GM10248 (cell line): ENCODE results near the gene CHSY1.

Experiments
- CTCF ChIA-PET: fragments of 300-600 bp; sonication (Branson Sonifier 250); formaldehyde crosslinking; extraction: SDS; loops from one replicate; lab custom pipeline; 2021; ENCODE audit warnings: antibody characterized with exemption; lab: Yijun Ruan, JAX
- POLR2A ChIA-PET: fragments of 350-650 bp; sonication (Branson Sonifier 250); formaldehyde crosslinking; extraction: SDS; loops from one replicate; lab custom pipeline; 2020; ENCODE audit warnings: antibody characterized with exemption; lab: Yijun Ruan, JAX
- DNase-seq: peaks from one replicate; pipeline ENCODE4 v3.0.0; 2012; ENCODE audit errors: extremely low spot score
- CTCF ChIP-seq: IDR thresholded peaks from 2 replicates; pipeline ENCODE4 v1.5.1; 2012; ENCODE audit warnings: mild to moderate bottlenecking, low read depth; ENCODE audit errors: extremely low read depth, missing control alignments, control extremely low read depth

Gene CHSY1

GRCh38 chr15:101183226-101183930 is 68.5 kb downstream of the CHSY1 start:
- ChIA-PET CTCF (interaction anchor here (1.3 to 1.9 kb wide), 3 partner anchors 12 to 105 kb away, joined by 4 to 7 read pairs (median 4); no protein-coding TSS in a partner anchor), POLR2A (no interaction called here)
- no peak for TF ChIP-seq CTCF
- no peak for DNase-seq

GRCh38 chr15:101182215-101182614 is 69.6 kb downstream of the CHSY1 start:
- ChIA-PET CTCF (interaction anchor here (0.9 to 1.5 kb wide), 4 partner anchors 10 to 106 kb away, joined by 3 to 5 read pairs (median 4); no protein-coding TSS in a partner anchor), POLR2A (no interaction called here)
- no peak for TF ChIP-seq CTCF
- DNase-seq, result no peak

- ChIA-PET CTCF (interaction anchor here (1.2 to 1.5 kb wide), 2 partner anchors 11 to 16 kb away, joined by 3 to 5 read pairs; no protein-coding TSS in a partner anchor), POLR2A (interaction anchor here (0.6 kb wide), 1 partner anchor 29 kb away, joined by 3 read pairs; no protein-coding TSS in a partner anchor)
- DNase-seq, result no peak
Observed at GRCh38 chr15:101181349-101181748, 70.5 kb downstream of the CHSY1 start.

GRCh38 chr15:101180620-101181307 is 71.1 kb downstream of the CHSY1 start:
- no peak for DNase-seq
- TF ChIP-seq CTCF, result no peak
- ChIA-PET CTCF (interaction anchor here (1.2 to 1.5 kb wide), 2 partner anchors 11 to 17 kb away, joined by 3 to 5 read pairs; no protein-coding TSS in a partner anchor), POLR2A (interaction anchor here (0.6 kb wide), 1 partner anchor 28 kb away, joined by 3 read pairs; no protein-coding TSS in a partner anchor)

More at GRCh38 chr15:101181349-101181748, 70.5 kb downstream of the CHSY1 start:
- TF ChIP-seq CTCF, result no peak

- POLR2A ChIA-PET, result no interaction called here
Observed at GRCh38 chr15:101179341-101180153, 72.3 kb downstream of the CHSY1 start.

More at GRCh38 chr15:101179341-101180153, 72.3 kb downstream of the CHSY1 start:
- no peak for DNase-seq
- TF ChIP-seq CTCF, result no peak
- CTCF ChIA-PET, result no interaction called here
